Measurements from ENCODE around the gene ANXA5.
"Not testable (repeated sequence)": the region's sequence is repeated elsewhere in the genome, so short reads cannot be mapped to it uniquely, and the experiment has no call there.

ANXA5 gene

DNA sequence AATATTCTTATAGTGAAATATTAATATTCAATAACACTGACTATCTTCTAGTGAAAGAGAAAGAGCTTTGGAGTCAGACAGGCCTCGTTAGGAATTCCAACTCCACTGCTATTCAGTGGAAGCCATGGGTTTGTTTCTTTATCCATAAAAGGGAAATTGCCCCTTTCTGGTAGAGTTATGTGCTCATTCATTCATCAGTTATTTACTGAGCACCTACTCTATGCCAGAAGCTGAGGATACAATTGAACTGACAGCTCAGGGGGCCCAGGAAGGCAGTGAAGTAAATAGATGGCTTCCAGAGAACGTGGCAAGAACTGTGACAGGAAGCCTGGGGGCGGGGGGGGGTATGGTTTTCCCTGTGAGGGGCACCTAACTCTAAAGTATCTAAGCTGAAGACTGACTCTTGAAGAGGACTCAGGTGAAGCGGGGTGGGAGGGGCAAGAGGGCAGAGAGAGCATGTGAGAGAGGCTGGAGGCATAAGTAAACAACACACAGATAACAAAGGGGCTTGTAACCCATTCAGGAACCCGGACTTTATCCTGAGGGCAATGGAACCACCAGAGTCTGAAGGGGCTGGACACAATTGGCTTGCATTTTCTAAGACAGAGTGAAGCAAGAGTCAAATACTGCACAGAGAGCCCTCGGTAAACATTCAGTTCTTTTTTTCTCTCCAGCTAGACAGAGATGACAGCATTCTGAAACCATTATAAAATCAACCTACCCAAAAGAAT is 20.3 kb downstream of the ANXA5 start:
- no peak for DNase-seq

GRCh38 chr4:121675715-121676114 is 21.1 kb downstream of the ANXA5 start:
- no peak for DNase-seq

GRCh38 chr4:121674696-121675095 is 22.1 kb downstream of the ANXA5 start:
- no peak for DNase-seq

DNA sequence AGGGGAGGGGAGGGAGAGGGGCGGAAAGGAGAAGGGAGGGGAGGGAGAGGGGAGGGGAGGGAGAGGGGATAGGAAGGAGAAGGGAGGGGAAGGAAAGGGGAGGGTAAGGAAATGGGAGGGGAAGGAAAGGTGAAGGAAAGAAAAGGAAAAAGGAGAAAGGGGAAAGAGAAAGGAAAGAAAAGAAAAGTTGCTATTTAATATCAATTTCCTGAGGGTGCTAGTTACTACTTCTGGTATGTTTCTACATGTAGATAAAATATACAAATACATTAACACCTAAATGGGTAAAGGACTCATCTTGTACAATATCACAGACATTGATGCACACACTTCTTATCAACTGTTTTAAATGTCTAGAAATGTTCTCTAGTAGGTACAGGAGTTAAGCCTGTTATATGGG is 22.6 kb downstream of the ANXA5 start:
- DNase-seq, result no peak

- no peak for DNase-seq
Measured at GRCh38 chr4:121669163-121669550, 27.6 kb downstream of the ANXA5 start.

DNA sequence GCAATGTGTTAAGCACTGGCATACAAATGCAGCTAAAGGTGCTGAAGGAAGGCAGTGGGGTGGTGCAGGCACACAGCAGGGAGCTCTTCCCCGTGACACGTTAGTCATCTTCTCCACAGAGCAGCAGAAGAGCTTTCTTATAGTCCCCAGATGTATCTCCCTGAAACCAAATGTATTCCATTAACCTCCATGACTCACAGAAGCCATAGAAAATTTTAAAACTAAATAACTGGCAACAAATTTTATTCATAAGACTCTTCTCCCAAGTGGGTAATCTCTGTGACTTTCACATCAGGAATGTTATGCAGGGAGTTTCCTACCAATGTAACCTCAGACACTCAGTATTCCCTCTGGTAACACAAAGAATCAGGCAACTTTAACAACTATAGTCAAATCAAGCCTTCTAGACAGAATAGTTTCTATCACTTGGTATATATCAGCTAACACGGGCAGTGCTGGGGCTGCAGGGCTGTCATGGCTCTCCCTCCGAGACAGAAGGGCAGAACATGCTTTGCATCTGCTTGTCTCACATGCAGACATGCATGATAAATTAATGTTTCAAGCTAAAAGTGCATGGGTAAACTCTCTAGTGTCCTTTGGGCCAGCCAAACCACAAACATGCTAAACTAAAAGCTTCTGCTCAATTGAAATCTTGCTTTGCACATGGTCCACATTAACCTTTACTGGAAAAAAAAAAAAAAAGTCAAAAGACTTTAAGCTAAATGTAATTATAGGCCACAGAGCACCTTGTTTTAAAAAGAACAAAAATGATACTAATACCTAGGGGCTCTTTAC is 28.2 kb downstream of the ANXA5 start:
- DNase-seq, result no peak

DNA sequence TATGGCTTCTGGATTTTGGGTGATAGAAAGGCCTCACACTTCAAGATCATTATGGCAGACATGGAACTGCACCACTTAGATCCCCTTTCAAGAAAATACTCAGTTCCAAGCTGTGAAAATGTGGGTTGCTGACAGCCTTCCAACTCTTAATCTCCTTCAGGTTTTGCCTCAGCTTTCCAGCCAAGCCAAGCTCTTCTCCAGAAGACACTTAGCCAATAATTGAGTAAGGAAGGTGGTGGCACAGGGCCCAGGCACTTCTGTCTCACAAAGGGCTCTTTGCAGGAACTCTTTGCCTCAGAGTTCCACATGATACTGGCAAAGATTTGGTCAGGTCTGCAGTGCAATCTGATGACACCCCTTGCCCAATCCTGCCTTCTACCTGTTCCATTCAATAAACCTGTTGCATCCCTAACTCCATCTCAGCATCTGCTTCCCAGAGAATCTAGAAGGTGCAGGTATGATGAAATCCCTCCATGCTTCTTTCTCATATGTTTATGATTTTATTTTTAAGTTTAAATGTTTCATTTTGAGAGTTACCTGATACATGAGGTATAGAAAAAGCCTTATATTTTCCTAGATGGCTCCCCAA is 30.6 kb downstream of the ANXA5 start:
- no peak for DNase-seq

DNA sequence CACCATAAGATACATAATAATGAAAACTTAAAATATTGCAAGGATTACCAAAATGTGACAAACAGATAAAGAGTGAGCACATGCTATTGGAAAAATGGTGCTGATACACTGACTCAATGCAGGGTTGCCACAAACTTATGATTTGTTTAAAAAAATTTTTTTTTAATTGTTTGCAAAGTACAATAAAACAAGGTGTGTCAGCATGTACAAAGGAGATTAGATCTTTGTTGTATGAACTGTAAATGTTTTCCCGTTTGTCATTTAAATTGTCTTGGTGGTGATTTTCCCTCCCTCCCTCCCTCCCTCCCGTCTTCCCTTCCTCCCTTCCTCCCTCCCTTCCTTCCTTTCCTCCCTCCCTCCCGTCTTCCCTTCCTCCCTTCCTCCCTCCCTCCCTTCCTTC is 31.4 kb downstream of the ANXA5 start:
- no peak for DNase-seq

DNA sequence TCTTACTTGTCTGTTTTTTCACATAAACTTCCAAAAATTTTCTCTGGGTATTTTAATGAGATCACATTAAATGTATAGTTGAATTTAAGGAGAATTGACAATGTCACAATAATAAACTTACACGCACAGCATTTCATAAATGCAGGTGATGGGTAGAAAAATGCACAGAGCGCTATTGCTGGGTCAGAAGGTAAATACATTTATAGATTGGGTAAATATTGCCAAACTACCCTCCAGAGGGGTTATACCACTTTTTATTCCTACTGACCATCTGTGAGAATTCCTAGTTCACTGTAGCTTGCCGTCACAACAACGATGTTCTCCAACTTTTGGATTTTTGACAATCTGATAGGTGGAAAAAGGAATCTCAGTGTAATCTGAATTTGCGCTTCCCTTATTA is 34.6 kb downstream of the ANXA5 start:
- DNase-seq, result no peak

DNA sequence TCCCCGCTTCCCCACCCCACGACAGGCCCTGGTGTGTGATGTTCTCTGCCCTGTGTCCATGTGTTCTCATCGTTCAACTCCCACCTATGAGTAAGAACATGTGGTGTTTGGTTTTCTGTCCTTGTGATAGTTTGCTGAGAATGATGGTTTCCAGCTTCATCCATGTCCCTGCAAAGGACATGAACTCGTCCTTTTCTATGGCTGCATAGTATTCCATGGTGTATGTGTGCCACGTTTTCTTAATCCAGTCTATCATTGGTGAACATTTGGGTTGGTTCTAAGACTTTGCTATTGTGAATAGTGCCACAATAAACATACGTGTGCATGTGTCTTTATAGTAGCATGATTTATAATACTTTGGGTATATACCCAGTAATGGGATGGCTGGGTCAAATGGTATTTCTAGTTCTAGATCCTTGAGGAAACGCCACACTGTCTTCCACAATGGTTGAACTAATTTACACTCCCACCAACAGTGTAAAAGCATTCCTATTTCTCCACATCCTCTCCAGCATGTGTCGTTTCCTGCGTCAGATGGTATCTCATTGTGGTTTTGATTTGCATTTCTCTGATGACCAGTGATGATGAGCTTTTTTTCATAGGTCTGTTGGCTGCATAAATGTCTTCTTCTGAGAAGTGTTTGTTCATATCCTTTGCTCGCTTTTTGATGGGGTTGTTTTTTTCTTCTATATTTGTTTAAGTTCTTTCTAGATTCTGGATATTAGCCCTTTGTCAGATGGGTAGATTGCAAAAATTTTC is 36.4 kb downstream of the ANXA5 start:
- DNase-seq, result not testable (repeated sequence)

DNA sequence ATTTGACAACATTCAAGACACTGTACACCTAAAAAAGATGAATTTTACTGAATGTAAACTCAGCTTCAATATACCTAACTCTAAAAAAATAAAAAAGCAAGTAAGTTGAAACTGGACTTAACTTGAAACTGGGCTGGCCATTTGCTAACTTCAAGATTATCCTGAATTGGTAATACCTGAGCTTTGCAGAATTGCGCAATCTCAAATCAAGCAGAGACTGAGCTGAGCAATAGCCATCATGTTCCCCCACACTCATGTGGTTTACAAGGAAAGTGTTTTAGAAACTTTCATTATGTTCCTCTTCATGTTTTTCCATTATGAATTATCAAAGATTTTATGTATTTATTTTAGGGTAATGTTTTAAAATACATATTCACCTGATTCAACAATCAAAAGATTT is 38.7 kb downstream of the ANXA5 start:
- no peak for DNase-seq

DNA sequence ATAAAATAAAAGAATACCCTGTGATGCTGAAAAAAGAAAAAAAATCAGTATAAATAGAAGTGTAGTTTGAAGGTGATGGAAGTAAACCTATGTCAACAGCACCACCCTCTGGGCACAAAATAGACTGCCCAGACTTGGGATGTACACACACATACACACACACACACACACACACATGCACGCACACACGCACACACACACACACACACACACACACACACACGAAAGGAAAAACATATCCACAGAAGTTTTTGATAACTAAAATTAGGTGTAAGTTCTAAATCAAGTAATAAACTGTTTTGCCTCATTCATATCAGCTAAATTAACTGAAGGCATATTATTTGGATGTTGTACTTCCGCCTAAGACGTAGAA is 40.5 kb downstream of the ANXA5 start:
- no peak for DNase-seq

GRCh38 chr4:121655320-121656268 is 41.2 kb downstream of the ANXA5 start:
- DNase-seq, result no peak

DNA sequence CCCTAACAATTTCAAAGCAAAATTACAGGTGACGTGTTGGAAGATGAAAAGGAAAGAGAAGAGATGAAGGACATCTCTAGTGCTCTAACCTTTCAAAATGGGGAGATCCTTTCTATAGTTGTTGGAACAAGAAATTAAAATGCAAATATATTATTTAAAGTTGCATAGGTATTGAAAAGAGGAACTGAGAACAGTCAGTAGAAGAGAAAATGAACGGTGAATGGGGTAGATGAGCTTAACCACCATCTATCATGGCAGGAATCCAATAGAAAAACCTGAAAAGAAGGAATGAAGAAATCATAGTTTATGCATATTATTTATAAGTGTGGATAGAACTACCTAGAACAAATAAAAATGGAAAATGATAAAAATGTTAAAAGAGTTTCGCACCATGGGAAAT is 42.0 kb downstream of the ANXA5 start:
- DNase-seq, result no peak

DNA sequence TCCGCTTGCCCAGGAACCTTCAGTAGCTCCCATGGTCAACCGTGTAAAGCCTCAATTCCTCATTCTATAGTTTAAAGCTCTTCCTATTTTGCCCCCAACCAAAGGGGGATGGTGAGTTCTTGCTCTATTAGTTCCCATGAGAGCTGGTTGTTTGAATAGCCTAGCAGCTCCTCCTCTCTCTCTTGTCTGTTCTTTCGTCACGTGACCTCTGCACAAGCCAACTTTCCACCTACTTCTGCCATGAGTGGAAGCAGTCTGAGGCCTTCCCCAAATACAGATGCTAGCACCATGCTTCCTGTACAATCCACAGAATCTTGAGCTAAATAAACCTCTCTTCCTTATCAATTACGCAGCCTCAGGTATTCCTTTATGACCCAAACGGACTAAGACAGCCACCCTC is 42.8 kb downstream of the ANXA5 start:
- no peak for DNase-seq

DNA sequence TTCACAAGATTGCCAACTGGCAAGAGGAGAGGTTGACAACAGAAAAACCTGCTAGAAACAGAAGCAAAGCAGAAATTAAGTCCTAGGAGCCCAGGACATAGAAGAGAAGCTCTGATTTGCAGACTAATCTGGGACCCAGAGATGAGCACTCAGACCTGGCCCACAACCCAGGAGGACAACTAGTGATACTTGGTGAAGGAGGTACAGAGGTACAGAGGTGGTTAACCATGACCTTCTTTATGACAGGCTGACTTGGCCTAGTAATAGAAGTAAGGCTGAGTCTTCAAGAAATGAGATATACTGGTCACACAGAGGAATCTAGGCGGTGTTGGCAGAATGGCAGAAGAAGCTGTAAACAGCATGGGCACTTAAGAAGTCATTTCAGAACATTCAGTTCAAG is 43.6 kb downstream of the ANXA5 start:
- no peak for DNase-seq

DNA sequence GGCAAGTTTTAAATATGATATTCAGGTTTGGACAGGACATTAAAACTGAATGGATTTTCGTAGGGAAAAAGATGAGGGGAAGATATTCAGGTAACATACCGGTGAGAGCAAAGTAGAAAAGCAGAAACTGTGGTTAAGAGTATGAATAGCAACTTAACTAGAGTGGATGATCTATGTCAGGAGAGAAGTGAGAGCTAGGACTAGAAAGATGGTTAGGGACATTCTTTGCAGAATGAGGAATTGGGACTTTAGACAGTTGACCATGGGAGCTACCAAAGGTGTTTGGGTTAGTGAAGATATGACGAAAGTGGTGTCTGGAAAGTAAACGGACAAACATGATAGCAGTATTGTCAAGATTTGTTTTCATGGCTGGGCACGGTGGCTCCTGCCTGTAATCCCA is 45.2 kb downstream of the ANXA5 start:
- no peak for DNase-seq

DNA sequence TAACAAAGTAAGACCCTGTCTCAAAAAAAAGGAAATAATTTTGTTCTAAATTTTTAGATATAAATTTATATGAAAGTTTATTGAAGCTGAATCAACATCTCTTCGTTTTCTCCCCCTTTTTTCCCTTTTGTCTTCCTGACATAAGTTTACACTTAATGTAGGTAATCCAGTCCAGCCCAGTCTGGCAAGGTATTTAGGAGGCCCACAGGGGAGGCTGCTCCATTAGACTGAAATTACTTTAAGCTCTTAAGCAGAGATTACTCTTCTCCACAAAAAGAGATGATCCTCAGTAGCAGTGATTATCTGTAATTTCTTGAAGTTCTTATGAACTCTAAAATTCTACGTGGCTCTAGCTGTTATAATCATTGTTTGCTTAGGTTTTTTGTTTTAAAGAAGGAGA is 46.0 kb downstream of the ANXA5 start:
- DNase-seq, result no peak

GRCh38 chr4:121648516-121648915 is 48.3 kb downstream of the ANXA5 start:
- no peak for DNase-seq

- DNase-seq, result no peak
Measured at GRCh38 chr4:121642876-121643585, 53.7 kb downstream of the ANXA5 start.

GRCh38 chr4:121642292-121642691 is 54.5 kb downstream of the ANXA5 start:
- DNase-seq, result no peak

- no peak for DNase-seq
Measured at GRCh38 chr4:121633653-121634052, 63.1 kb downstream of the ANXA5 start.

Measured in NCI-H2029 (cell line).